ENCODE data around the gene SSRP1.
A peak's percentile ranks its signal among the peaks of the same experiment; 100 is the strongest.
"Not testable (repeated sequence)": the region's sequence is repeated elsewhere in the genome, so short reads cannot be mapped to it uniquely, and the experiment has no call there.

The SSRP1 gene

GRCh38 chr11:57296205-57296604 lies 39.5 kb downstream of the SSRP1 start:
- 0 out of 22 replicates have a peak, but pooled peaks of 2 of the 11 experiments have one; percentile 8 to 10 for TF ChIP-seq Cebpa-rat (IDR thresholded peaks at IDR 0.05)
- H4K20me1 ChIP-seq: not testable (repeated sequence)

GRCh38 chr11:57294225-57295131 lies 41.2 kb downstream of the SSRP1 start:
- Histone ChIP-seq H3K27ac (no peak overlapping the region), H4K20me1 (no peaks in the 10 kb centered on the region), H3K9me3 (replicated peaks in 1 of 11) (peaks cover 8 to 30% (median 27%) of the 10 kb centered on the region in 11 experiments), H3K4me1 (peaks cover under 1 to 5% (median 4%) of the 10 kb centered on the region in 10 experiments; a peak in 18 of 20 replicates), H3K4me3 (no peak overlapping the region), H3K4me2 (no peak overlapping the region), H3K27me3 (no peaks in the 10 kb centered on the region), H3K36me3 (peaks cover 20 to 38% (median 27%) of the 10 kb centered on the region in 11 experiments), H3K9ac (no peak overlapping the region)
- no peak for TF ChIP-seq Cebpa-rat (IDR thresholded peaks at IDR 0.05)

More at GRCh38 chr11:57296205-57296604, 39.5 kb downstream of the SSRP1 start:
- H3K36me3 ChIP-seq: peaks cover 37 to 55% (median 44%) of the 10 kb centered on the region in 11 experiments
- peaks cover 17 to 45% (median 39%) of the 10 kb centered on the region in 11 experiments for H3K9me3 ChIP-seq (replicated peaks in 1 of 11)
- not testable (repeated sequence) for H3K4me3 ChIP-seq, H3K27ac ChIP-seq, H3K4me2 ChIP-seq, H3K9ac ChIP-seq, H3K27me3 ChIP-seq
- H3K4me1 ChIP-seq: peaks cover 0 to 12% (median 0%) of the 10 kb centered on the region in 10 experiments; a peak in 6 of 20 replicates

- no peak overlapping the region for H3K4me3 ChIP-seq
- H3K4me2 ChIP-seq: no peak overlapping the region
- H3K27ac ChIP-seq: no peak overlapping the region
- H3K9ac ChIP-seq: no peak overlapping the region
- no peaks in the 10 kb centered on the region for H4K20me1 ChIP-seq
- H3K27me3 ChIP-seq: no peaks in the 10 kb centered on the region
- peaks cover 7 to 15% (median 11%) of the 10 kb centered on the region in 10 experiments; a peak in 19 of 20 replicates for H3K4me1 ChIP-seq
- no peaks in the 10 kb centered on the region for H3K36me3 ChIP-seq
- TF ChIP-seq Cebpa-rat (IDR thresholded peaks at IDR 0.05): no peak
- no peaks in the 10 kb centered on the region for H3K9me3 ChIP-seq (replicated peaks in 1 of 11)
Measured at GRCh38 chr11:57290288-57290687, 45.4 kb downstream of the SSRP1 start.

GRCh38 chr11:57288771-57289579 lies 46.7 kb downstream of the SSRP1 start:
- peak overlapping the region; percentile 24 to 65 (median 53); a peak in 21 of 22 replicates for H3K4me2 ChIP-seq
- H3K9ac ChIP-seq: peak overlapping the region in 3 of 11 experiments; percentile 7 to 38 (median 31); a peak in 4 of 22 replicates
- no peak for TF ChIP-seq Cebpa-rat (IDR thresholded peaks at IDR 0.05)
- H3K4me1 ChIP-seq: peaks cover 7 to 15% (median 11%) of the 10 kb centered on the region in 10 experiments; a peak in 19 of 20 replicates
- H3K27me3 ChIP-seq: no peaks in the 10 kb centered on the region
- no peaks in the 10 kb centered on the region for H4K20me1 ChIP-seq
- no peak overlapping the region for H3K4me3 ChIP-seq
- no peaks in the 10 kb centered on the region for H3K9me3 ChIP-seq (replicated peaks in 1 of 11)
- no peak overlapping the region for H3K27ac ChIP-seq
- H3K36me3 ChIP-seq: no peaks in the 10 kb centered on the region

- Histone ChIP-seq H3K4me3 (no peak overlapping the region), H3K9me3 (replicated peaks in 1 of 11) (no peaks in the 10 kb centered on the region), H3K4me1 (peaks cover 7 to 15% (median 11%) of the 10 kb centered on the region in 10 experiments; a peak in 19 of 20 replicates), H3K27me3 (no peaks in the 10 kb centered on the region), H3K4me2 (no peak overlapping the region), H3K9ac (no peak overlapping the region), H4K20me1 (no peaks in the 10 kb centered on the region), H3K36me3 (no peaks in the 10 kb centered on the region), H3K27ac (no peak overlapping the region)
- no peak for TF ChIP-seq Cebpa-rat (IDR thresholded peaks at IDR 0.05)
Measured at GRCh38 chr11:57287884-57288283, 47.8 kb downstream of the SSRP1 start.

- H3K4me1 ChIP-seq: peaks cover 0 to 8% (median 2%) of the 10 kb centered on the region in 10 experiments; a peak in 11 of 20 replicates
- H3K9me3 ChIP-seq (replicated peaks in 1 of 11): peaks cover 0 to 8% (median 0%) of the 10 kb centered on the region in 11 experiments; a peak in 2 of 22 replicates
- H3K4me2 ChIP-seq: no peak overlapping the region
- no peaks in the 10 kb centered on the region for H4K20me1 ChIP-seq
- H3K36me3 ChIP-seq: no peaks in the 10 kb centered on the region
- no peak overlapping the region for H3K4me3 ChIP-seq
- H3K27ac ChIP-seq: no peak overlapping the region
- no peak overlapping the region for H3K9ac ChIP-seq
- no peak for TF ChIP-seq Cebpa-rat (IDR thresholded peaks at IDR 0.05)
- H3K27me3 ChIP-seq: no peaks in the 10 kb centered on the region
Measured at GRCh38 chr11:57283231-57283990, 52.3 kb downstream of the SSRP1 start.

GRCh38 chr11:57281546-57281945 lies 54.1 kb downstream of the SSRP1 start:
- not testable (repeated sequence) for H3K27me3 ChIP-seq; H3K27ac ChIP-seq; H3K36me3 ChIP-seq; H3K4me2 ChIP-seq; H4K20me1 ChIP-seq; H3K9ac ChIP-seq; H3K9me3 ChIP-seq (replicated peaks in 1 of 11); H3K4me3 ChIP-seq
- peaks cover 0 to 27% (median 12%) of the 10 kb centered on the region in 10 experiments; a peak in 13 of 20 replicates for H3K4me1 ChIP-seq

- TF ChIP-seq Cebpa-rat (IDR thresholded peaks at IDR 0.05): no peak
- Histone ChIP-seq H3K27me3 (no peaks in the 10 kb centered on the region), H3K4me1 (peaks cover 0 to 27% (median 12%) of the 10 kb centered on the region in 10 experiments; a peak in 13 of 20 replicates), H3K27ac (no peak overlapping the region), H3K9me3 (replicated peaks in 1 of 11) (peaks cover 0 to 8% (median 0%) of the 10 kb centered on the region in 11 experiments; a peak in 3 of 22 replicates), H3K9ac (no peak overlapping the region), H3K4me3 (no peak overlapping the region), H4K20me1 (no peaks in the 10 kb centered on the region), H3K36me3 (no peaks in the 10 kb centered on the region), H3K4me2 (peak overlapping the region in 2 of 11 experiments; percentile 68 to 76; a peak in 2 of 22 replicates)
Measured at GRCh38 chr11:57279116-57279515, 56.6 kb downstream of the SSRP1 start.

All from BLaER1 treated with 17β-estradiol and CSF1 and Interleukin-3, amounts not matched to agents 10 nM and 100 nM (cell line).